B cell (primary cell): Measurements from ENCODE around the gene EXT2. TPM values are rescaled to one million over a fixed set of nuclear protein-coding genes. Genes with fewer than 3 reads are reported as not detected.

Experiments used
- ATAC-seq: fragments of 200-7000 bp; cut with Tn5 transposase; one replicate; pipeline ENCODE4 v1.10.0; 2021; ENCODE audit warnings: low read depth, mild to moderate bottlenecking, moderate number of reproducible peaks, moderate library complexity
- CTCF ChIA-PET: fragments of 350-600 bp; sonication (Branson Sonifier 250); formaldehyde crosslinking; loops from one replicate; lab custom pipeline; 2021; ENCODE audit warnings: antibody characterized with exemption, inconsistent platforms; lab: Charles Lee
- POLR2A ChIA-PET: fragments of 350-600 bp; sonication (Branson Sonifier 250); formaldehyde crosslinking; loops from one replicate; lab custom pipeline; 2021; ENCODE audit warnings: antibody characterized with exemption; lab: Charles Lee
- DNase-seq: peaks from one replicate; pipeline ENCODE4 v3.0.0; 2013
- H2AFZ ChIP-seq: 2 replicates; pipeline ENCODE4 v1.6.1; 2012; ENCODE audit warnings: mild to moderate bottlenecking, low read depth, low read length; ENCODE audit not compliant: insufficient read depth, poor library complexity, severe bottlenecking
- H3K27ac ChIP-seq, 2 donors: 1 replicate in 1 of 2; 2 replicates in 1 of 2; pipeline ENCODE4 v1.5.1; 2012 to 2013; ENCODE audit warnings: low read length in 2 of 2, mild to moderate bottlenecking in 2 of 2, moderate library complexity in 1 of 2
- H3K27me3 ChIP-seq, 4 experiments: fragments of 200-600 bp in 1 of 4; sonication (generic) in 1 of 4; replicated peaks in 1 of 4; 1 replicate in 2 of 4; 2 replicates in 2 of 4; pipeline versions ENCODE4 v1.6.1 to v1.7.0; 2013 to 2016; ENCODE audit warnings: low read length in 3 of 4, mild to moderate bottlenecking in 2 of 4, mixed read lengths in 1 of 4, moderate library complexity in 1 of 4; ENCODE audit not compliant: insufficient read depth in 4 of 4, control insufficient read depth in 3 of 4; ENCODE audit errors: control extremely low read depth in 1 of 4
- H3K36me3 ChIP-seq, 2 experiments: replicated peaks in 1 of 2; 1 replicate in 1 of 2; 2 replicates in 1 of 2; pipeline versions ENCODE4 v1.6.1 to v1.7.1; 2013; ENCODE audit warnings: low read length in 1 of 2; ENCODE audit not compliant: insufficient read depth in 2 of 2, control insufficient read depth in 1 of 2; ENCODE audit errors: control extremely low read depth in 1 of 2, extremely low read depth in 1 of 2
- H3K4me1 ChIP-seq, 2 donors: fragments of 200-600 bp in 1 of 2; sonication (generic) in 1 of 2; 1 replicate in 1 of 2; 2 replicates in 1 of 2; pipeline versions ENCODE4 v1.5.1 to v1.6.1; 2013 to 2017; ENCODE audit warnings: low read length in 2 of 2; ENCODE audit not compliant: control insufficient read depth in 2 of 2, insufficient read depth in 2 of 2
- H3K4me2 ChIP-seq: replicated peaks from 2 replicates; pipeline ENCODE3; 2012; ENCODE audit warnings: mild to moderate bottlenecking, low read depth, low read length; ENCODE audit not compliant: poor library complexity, severe bottlenecking
- H3K4me3 ChIP-seq, 5 experiments: fragments of 200-600 bp in 1 of 5; sonication (generic) in 1 of 5; 1 replicate in 3 of 5; 2 replicates in 2 of 5; pipeline versions ENCODE4 v1.5.1 to v1.7.0; 2011 to 2016; ENCODE audit warnings: low read length in 4 of 5, mild to moderate bottlenecking in 4 of 5, low read depth in 2 of 5, control low read depth in 1 of 5, moderate library complexity in 1 of 5; ENCODE audit not compliant: insufficient read depth in 1 of 5; ENCODE audit errors: control extremely low read depth in 1 of 5, extremely low read depth in 1 of 5
- H3K79me2 ChIP-seq: fragments of 200-600 bp; sonication (generic); one replicate; pipeline ENCODE4 v1.6.0; 2016; ENCODE audit warnings: low read length; ENCODE audit not compliant: control insufficient read depth, insufficient read depth
- H3K9ac ChIP-seq: fragments of 200-600 bp; sonication (generic); 2 replicates; pipeline ENCODE4 v1.6.1; 2017; ENCODE audit warnings: mild to moderate bottlenecking, low read length, moderate library complexity
- H3K9me3 ChIP-seq, 3 donors: one replicate each; pipeline versions ENCODE4 v1.6.1 to v1.7.1; 2013; ENCODE audit warnings: low read length in 2 of 3; ENCODE audit not compliant: control insufficient read depth in 2 of 3, insufficient read depth in 1 of 3; ENCODE audit errors: control extremely low read depth in 1 of 3
- H4K20me1 ChIP-seq: 2 replicates; pipeline ENCODE4 v1.6.0; 2012; ENCODE audit warnings: mild to moderate bottlenecking, low read length; ENCODE audit not compliant: insufficient read depth, control insufficient read depth, poor library complexity, severe bottlenecking
- H3K27ac Mint-ChIP-seq: one replicate; pipeline ENCODE4 v1.8.0; 2021; ENCODE audit warnings: mixed read lengths
- H3K27me3 Mint-ChIP-seq: one replicate; pipeline ENCODE4 v1.8.0; 2021; ENCODE audit warnings: mixed read lengths
- H3K4me1 Mint-ChIP-seq: one replicate; pipeline ENCODE4 v1.8.0; 2021; ENCODE audit warnings: mixed read lengths
- H3K4me3 Mint-ChIP-seq: one replicate; pipeline ENCODE4 v1.8.0; 2021; ENCODE audit warnings: mixed read lengths
- H3K9me3 Mint-ChIP-seq: one replicate; pipeline ENCODE4 v1.8.0; 2022; ENCODE audit warnings: mixed read lengths; ENCODE audit not compliant: insufficient read depth
- CTCF ChIP-seq: fragments of 200-600 bp; IDR thresholded peaks from one replicate; pipeline ENCODE4 v1.8.0; 2022; ENCODE audit warnings: antibody characterized with exemption, mild to moderate bottlenecking
- EZH2 ChIP-seq: IDR thresholded peaks from 2 replicates; pipeline ENCODE4 v1.6.1; 2012; ENCODE audit warnings: borderline replicate concordance, low read depth, mild to moderate bottlenecking, moderate library complexity, low read length; ENCODE audit not compliant: insufficient read depth, poor library complexity, severe bottlenecking
- WGBS: methylation state at CpG from one replicate; pipeline ENCODE4 v1.1.5; 2013; ENCODE audit warnings: missing lambda C conversion rate; ENCODE audit not compliant: insufficient coverage; 5-methylcytosine and 5-hydroxymethylcytosine counted together
- intact Hi-C: fragments of 100-400 bp; cut with micrococcal nuclease; formaldehyde crosslinking; loops from one replicate; pipeline ENCODE4 v1.10.0; 2022
- polyA plus RNA-seq: library from polyadenylated mRNA; depleted of rRNA; stranded (reverse); fragments of >200 nt; gene quantifications from 2 replicates; pipeline ENCODE4 v1.2.3, GENCODE V29; 2012
- total RNA-seq, 2 donors: library from RNA; stranded (reverse); fragments of 120-200 nt in 1 of 2; gene quantifications; 1 replicate in 1 of 2; 2 replicates in 1 of 2; pipeline versions ENCODE4 v1.2.3 to v1.2.4, GENCODE V29; 2013 to 2022

EXT2 gene
- total and polyA plus RNA-seq, 2 donors (not counting 1 experiment from before 2014, with no cell fraction given) = 11.0 to 27.8 TPM

- no peaks in the 10 kb centered on the region for H4K20me1 ChIP-seq
- ChIA-PET CTCF (no interaction called here), POLR2A (no interaction called here)
- H3K79me2 ChIP-seq = no peaks in the 10 kb centered on the region
- intact Hi-C loops = no loop called here
- peaks cover 0 to 14% (median 0%) of the 10 kb centered on the region in 4 experiments for H3K27me3 ChIP-seq
- DNase-seq = no peak
- H3K4me3 Mint-ChIP-seq = no peak overlapping the region
- H3K27ac ChIP-seq = no peak overlapping the region
- H3K9me3 Mint-ChIP-seq = no peaks in the 10 kb centered on the region
- H3K27me3 Mint-ChIP-seq = peaks cover 14% of the 10 kb centered on the region
- H3K4me1 ChIP-seq = no peaks in the 10 kb centered on the region
- no peak overlapping the region for H3K9ac ChIP-seq
- no peak overlapping the region for H2AFZ ChIP-seq
- H3K27ac Mint-ChIP-seq = no peak overlapping the region
- no peak overlapping the region for H3K4me2 ChIP-seq
- TF ChIP-seq EZH2 (no peak), CTCF (no peak)
- H3K4me1 Mint-ChIP-seq = no peaks in the 10 kb centered on the region
- no CpG with 5 or more reads among the region's 2 CpGs for WGBS
- H3K4me3 ChIP-seq = no peak overlapping the region
- no peaks in the 10 kb centered on the region for H3K36me3 ChIP-seq
- no peak for ATAC-seq
- no peaks in the 10 kb centered on the region for H3K9me3 ChIP-seq
Observed at GRCh38 chr11:44047298-44047697, 48.2 kb upstream of the EXT2 start.

GRCh38 chr11:44047931-44048431, 47.5 kb upstream of the EXT2 start, which contains the start of gene ACCSL:
Gene ACCSL, plus strand, starts transcription at chr11:44047981. Its CDS starts 56 bp downstream, at chr11:44048037.
- no peak within 1 kb of the TSS for H3K27ac Mint-ChIP-seq
- CTCF ChIA-PET = no interaction called here

More at GRCh38 chr11:44047931-44048431, 47.5 kb upstream of the EXT2 start, which contains the start of gene ACCSL:
- H3K36me3 ChIP-seq = no peaks in the 10 kb centered on the region
- no peaks in the 10 kb centered on the region for H3K79me2 ChIP-seq
- no peaks in the 10 kb centered on the region for H3K4me1 ChIP-seq
- Mint-ChIP-seq H3K4me1 (no peaks in the 10 kb centered on the region), H3K27me3 (peaks cover 14% of the 10 kb centered on the region), H3K9me3 (no peaks in the 10 kb centered on the region), H3K4me3 (no peak within 1 kb of the TSS)
- DNase-seq = no peak
- TF ChIP-seq EZH2 (no peak), CTCF (no peak)
- peaks cover 0 to 14% (median 0%) of the 10 kb centered on the region in 4 experiments for H3K27me3 ChIP-seq
- WGBS = 98% methylated on average over 12 of the region's 12 CpGs
- H3K4me3 ChIP-seq = no peak within 1 kb of the TSS
- POLR2A ChIA-PET = no interaction called here
- H2AFZ ChIP-seq = no peak within 1 kb of the TSS
- no peak within 1 kb of the TSS for H3K9ac ChIP-seq
- H4K20me1 ChIP-seq = no peaks in the 10 kb centered on the region
- no peak for ATAC-seq
- intact Hi-C loops = no loop called here
- H3K4me2 ChIP-seq = no peak within 1 kb of the TSS
- H3K27ac ChIP-seq = no peak within 1 kb of the TSS
- H3K9me3 ChIP-seq = no peaks in the 10 kb centered on the region
